ENCODE results near the gene APOL2.
A peak's percentile ranks its signal among the peaks of the same experiment; 100 is the strongest.
"Not testable (repeated sequence)": the region's sequence is repeated elsewhere in the genome, so short reads cannot be mapped to it uniquely, and the experiment has no call there.

The APOL2 gene

GRCh38 chr22:36239401-36240171 is at the start of gene APOL2:
Gene APOL2, minus strand, starts transcription at chr22:36239527. Its CDS starts 6,365 bp downstream, at chr22:36233162.
- peak; percentile 87 for DNase-seq

- no peak for DNase-seq
These were observed 49.5 kb upstream of the APOL2 start for GRCh38 chr22:36288571-36289405.

GRCh38 chr22:36287881-36288515 is 48.7 kb upstream of the APOL2 start:
- DNase-seq, result no peak

GRCh38 chr22:36286096-36286957 is 47.0 kb upstream of the APOL2 start:
- peak; percentile 41 for DNase-seq

- DNase-seq, result no peak
These were observed 46.2 kb upstream of the APOL2 start for GRCh38 chr22:36285545-36285944.

GRCh38 chr22:36285017-36285416 is 45.7 kb upstream of the APOL2 start:
- no peak for DNase-seq

- no peak for DNase-seq
These were observed 44.8 kb upstream of the APOL2 start for GRCh38 chr22:36284171-36284571.

GRCh38 chr22:36282328-36282831 is 43.1 kb upstream of the APOL2 start:
- DNase-seq, result no peak

GRCh38 chr22:36281781-36282327 is 42.5 kb upstream of the APOL2 start:
- no peak for DNase-seq

GRCh38 chr22:36280379-36280778 is 41.1 kb upstream of the APOL2 start:
- no peak for DNase-seq

GRCh38 chr22:36279219-36279666 is 39.9 kb upstream of the APOL2 start:
- DNase-seq, result no peak

GRCh38 chr22:36277482-36278291 is 38.4 kb upstream of the APOL2 start:
- peak; percentile 65 for DNase-seq

GRCh38 chr22:36274531-36274930 is 35.2 kb upstream of the APOL2 start:
- DNase-seq, result no peak

GRCh38 chr22:36271951-36272350 is 32.6 kb upstream of the APOL2 start:
- not testable (repeated sequence) for DNase-seq

GRCh38 chr22:36271231-36271630 is 31.9 kb upstream of the APOL2 start:
- DNase-seq, result not testable (repeated sequence)

- no peak for DNase-seq
These were observed 28.7 kb upstream of the APOL2 start for GRCh38 chr22:36267896-36268485.

- no peak for DNase-seq
These were observed 27.7 kb upstream of the APOL2 start for GRCh38 chr22:36267058-36267457.

GRCh38 chr22:36263886-36264664 is 24.7 kb upstream of the APOL2 start:
- not testable (repeated sequence) for DNase-seq

- DNase-seq, result not testable (repeated sequence)
These were observed 23.9 kb upstream of the APOL2 start for GRCh38 chr22:36263216-36263673.

- not testable (repeated sequence) for DNase-seq
These were observed 23.0 kb upstream of the APOL2 start for GRCh38 chr22:36262307-36262706.
